Kidney (tissue), 14 donors: ENCODE measurements around the gene UST. TPM values are rescaled to one million over a fixed set of nuclear protein-coding genes. Genes with fewer than 3 reads are reported as not detected.
A peak's percentile ranks its signal among the peaks of the same experiment; 100 is the strongest.

Source experiments
- DNase-seq, 5 donors: peaks; one replicate each; pipeline ENCODE4 v3.0.0-alpha.2; 2013 to 2020
- FAIRE-seq: peaks from 2 replicates; lab custom pipeline; 2012; peaks lifted over from hg19 to GRCh38; lab: Jason Lieb, UNC
- H3K27ac ChIP-seq, 2 donors: one replicate each; pipeline ENCODE4 v1.7.0; 2013; ENCODE audit warnings: low read depth in 2 of 2, low read length in 2 of 2, inconsistent platforms in 1 of 2
- H3K27me3 ChIP-seq: one replicate; pipeline ENCODE4 v1.7.1; 2013; ENCODE audit warnings: low read length, inconsistent platforms; ENCODE audit not compliant: control insufficient read depth, insufficient read depth
- H3K36me3 ChIP-seq, 3 donors: one replicate each; pipeline versions ENCODE4 v1.7.0 to v1.7.1; 2013; ENCODE audit warnings: low read length in 3 of 3, control low read depth in 1 of 3, inconsistent platforms in 1 of 3; ENCODE audit not compliant: insufficient read depth in 3 of 3, control insufficient read depth in 2 of 3
- H3K4me1 ChIP-seq, 3 donors: one replicate each; pipeline versions ENCODE4 v1.7.0 to v1.7.1; 2013; ENCODE audit warnings: low read length in 3 of 3, inconsistent platforms in 1 of 3, low read depth in 1 of 3; ENCODE audit not compliant: control insufficient read depth in 2 of 3, insufficient read depth in 2 of 3
- H3K4me3 ChIP-seq, 3 donors: one replicate each; pipeline versions ENCODE4 v1.7.0 to v1.8.1; 2013; ENCODE audit warnings: low read length in 3 of 3, control low read depth in 1 of 3, inconsistent platforms in 1 of 3
- H3K9ac ChIP-seq, 3 donors: one replicate each; pipeline versions ENCODE4 v1.7.0 to v1.7.1; 2013; ENCODE audit warnings: low read length in 3 of 3, control low read depth in 1 of 3, inconsistent platforms in 1 of 3
- H3K9me3 ChIP-seq, 3 donors: one replicate each; pipeline versions ENCODE4 v1.7.0 to v1.7.1; 2013; ENCODE audit warnings: low read length in 3 of 3, control low read depth in 1 of 3, inconsistent platforms in 1 of 3; ENCODE audit not compliant: control insufficient read depth in 2 of 3, insufficient read depth in 1 of 3
- CTCF ChIP-seq: IDR thresholded peaks from 3 replicates; pipeline ENCODE4 v1.5.1; 2012; ENCODE audit warnings: mild to moderate bottlenecking, moderate library complexity, borderline replicate concordance; ENCODE audit not compliant: insufficient read depth; ENCODE audit errors: extremely low read depth
- intact Hi-C: fragments of 100-400 bp; cut with DNase I; formaldehyde crosslinking; loops from one replicate; pipeline ENCODE4 v1.11.1; 2022
- polyA plus RNA-seq: library from polyadenylated mRNA; stranded (reverse); fragments of 350-450 nt; fragmentation: Illumina TruSeq; extraction: RNeasy Lipid Tissue Mini Kit (QIAGEN cat#74804); gene quantifications from one replicate; pipeline ENCODE4 v1.2.3, GENCODE V29; 2014; ENCODE audit warnings: low read depth, low replicate concordance; ENCODE audit not compliant: insufficient read depth
- total RNA-seq: library from RNA; stranded (reverse); fragmentation: NEBNext Ultra II Directional; extraction: Animal tissue kit (Norgen Biotek cat#: 25700); gene quantifications from one replicate; pipeline ENCODE4 v1.2.1, GENCODE V29; 2021
- donor health status: control.
- donor health status: control.
- donor health status: control.
- donor health status: control.
- donor health status: control.
- donor health status: DM: yes; HTN: yes; CAD: no.
- donor health status: Normal renal cell carcinoma (clear cell type).

UST gene
- total and polyA plus RNA-seq, 2 donors from 2014 or later, result 3.2 to 4.2 TPM

- Histone ChIP-seq H3K36me3 (no peaks in the 10 kb centered on the region), H3K4me3 (no peak overlapping the region), H3K4me1 (peaks cover 0 to 12% (median 4%) of the 10 kb centered on the region in 3 donors), H3K9ac (no peak overlapping the region), H3K27ac (no peak overlapping the region), H3K9me3 (no peaks in the 10 kb centered on the region), H3K27me3 (no peaks in the 10 kb centered on the region)
- DNase-seq (peak in 1 of 5 donors; percentile 60), FAIRE-seq (no peak)
- intact Hi-C loops, result no loop called here
- no peak for TF ChIP-seq CTCF
These were observed 346.8 kb downstream of the UST start for GRCh38 chr6:149093643-149094042.

GRCh38 chr6:149094156-149094555, 347.3 kb downstream of the UST start:
- Histone ChIP-seq H3K36me3 (no peaks in the 10 kb centered on the region), H3K27ac (no peak overlapping the region), H3K9me3 (peaks cover 0 to 5% (median 0%) of the 10 kb centered on the region in 3 donors), H3K27me3 (no peaks in the 10 kb centered on the region), H3K4me1 (peaks cover 0 to 12% (median 4%) of the 10 kb centered on the region in 3 donors), H3K4me3 (no peak overlapping the region), H3K9ac (no peak overlapping the region)
- intact Hi-C loops, result no loop called here
- no peak for TF ChIP-seq CTCF
- FAIRE-seq, result no peak
- DNase-seq, result no peak

GRCh38 chr6:149094934-149095351, 348.1 kb downstream of the UST start:
- H3K9ac ChIP-seq, result no peak overlapping the region
- DNase-seq (peak in 2 of 5 donors; percentile 40 to 47), FAIRE-seq (peak; percentile 37)
- no peaks in the 10 kb centered on the region for H3K36me3 ChIP-seq
- H3K27me3 ChIP-seq, result no peaks in the 10 kb centered on the region
- no peak overlapping the region for H3K27ac ChIP-seq
- H3K4me1 ChIP-seq, result peaks cover 0 to 12% (median 4%) of the 10 kb centered on the region in 3 donors
- intact Hi-C loops, result no loop called here
- H3K4me3 ChIP-seq, result no peak overlapping the region
- TF ChIP-seq CTCF, result no peak
- peaks cover 0 to 5% (median 0%) of the 10 kb centered on the region in 3 donors for H3K9me3 ChIP-seq

- intact Hi-C loops, result no loop called here
These were observed 349.0 kb downstream of the UST start for GRCh38 chr6:149095842-149096241.

More at GRCh38 chr6:149095842-149096241, 349.0 kb downstream of the UST start:
- no peak overlapping the region for H3K27ac ChIP-seq
- H3K9me3 ChIP-seq, result peaks cover 0 to 5% (median 0%) of the 10 kb centered on the region in 3 donors
- no peak for DNase-seq
- FAIRE-seq, result no peak
- H3K4me3 ChIP-seq, result no peak overlapping the region
- no peaks in the 10 kb centered on the region for H3K27me3 ChIP-seq
- TF ChIP-seq CTCF, result no peak
- H3K36me3 ChIP-seq, result no peaks in the 10 kb centered on the region
- peaks cover 0 to 12% (median 4%) of the 10 kb centered on the region in 3 donors for H3K4me1 ChIP-seq
- H3K9ac ChIP-seq, result no peak overlapping the region
